Mesodermal cell (in vitro differentiated cells): Measurements from ENCODE around the gene CLPTM1L.

ENCODE experiments used
- H3K27ac ChIP-seq: 2 replicates; pipeline ENCODE4 v1.7.0; 2013; ENCODE audit warnings: mild to moderate bottlenecking, low read depth, low read length, moderate library complexity; ENCODE audit not compliant: severe bottlenecking
- H3K36me3 ChIP-seq: 2 replicates; pipeline ENCODE4 v1.7.1; 2013; ENCODE audit warnings: mild to moderate bottlenecking, low read length, moderate library complexity; ENCODE audit not compliant: control insufficient read depth, insufficient read depth
- H3K4me1 ChIP-seq: one replicate; pipeline ENCODE4 v1.7.1; 2013; ENCODE audit warnings: mild to moderate bottlenecking, low read length; ENCODE audit not compliant: insufficient read depth, control insufficient read depth, poor library complexity, severe bottlenecking
- H3K4me3 ChIP-seq: 2 replicates; pipeline ENCODE4 v1.7.0; 2013; ENCODE audit warnings: low read length, control low read depth, mild to moderate bottlenecking; ENCODE audit not compliant: insufficient read depth, poor library complexity, severe bottlenecking; ENCODE audit errors: extremely low read depth
- H3K9me3 ChIP-seq: 2 replicates; pipeline ENCODE4 v1.7.1; 2013; ENCODE audit warnings: mild to moderate bottlenecking, low read length, moderate library complexity; ENCODE audit not compliant: control insufficient read depth
- WGBS, 2 experiments: methylation state at CpG; one replicate each; pipeline ENCODE4 v1.1.5; 2013; ENCODE audit warnings: missing lambda C conversion rate in 2 of 2; ENCODE audit not compliant: insufficient coverage in 2 of 2; 5-methylcytosine and 5-hydroxymethylcytosine counted together

CLPTM1L gene

DNA sequence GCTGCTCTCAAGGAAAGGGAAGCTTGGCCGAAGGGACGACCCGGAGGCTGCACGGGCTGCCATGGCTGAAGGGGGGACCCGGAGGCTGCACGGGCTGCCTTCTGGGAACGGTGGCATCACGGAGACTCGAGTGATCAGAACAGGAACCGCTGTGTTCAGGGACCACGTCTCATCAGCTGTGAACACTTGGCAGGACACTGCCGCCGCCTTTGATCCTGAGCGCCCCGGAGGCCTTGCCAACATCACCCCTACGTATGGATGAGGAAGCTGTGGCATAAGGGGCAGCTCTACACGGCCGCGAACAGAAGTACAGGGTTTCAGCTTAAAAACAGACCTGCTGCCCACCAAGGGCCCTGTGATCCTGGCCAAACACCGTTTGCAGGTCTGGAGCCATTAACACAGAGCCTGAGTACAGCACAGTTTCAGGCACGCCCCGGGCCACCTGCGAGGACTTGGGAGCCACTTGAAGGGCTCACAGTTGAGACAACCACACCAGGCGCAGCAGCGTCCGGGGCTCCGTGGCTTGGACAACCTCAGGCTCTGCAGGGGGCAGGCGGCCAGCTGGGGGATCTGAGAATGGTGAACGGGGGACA, 26.1 kb downstream of the CLPTM1L start:
- Histone ChIP-seq H3K27ac (no peak overlapping the region), H3K36me3 (peaks cover 63% of the 10 kb centered on the region), H3K4me1 (no peaks in the 10 kb centered on the region), H3K9me3 (no peaks in the 10 kb centered on the region), H3K4me3 (no peak overlapping the region)
- 95 to 96% methylated on average over 25 to 29 of the region's 29 CpGs for WGBS, 2 experiments

DNA sequence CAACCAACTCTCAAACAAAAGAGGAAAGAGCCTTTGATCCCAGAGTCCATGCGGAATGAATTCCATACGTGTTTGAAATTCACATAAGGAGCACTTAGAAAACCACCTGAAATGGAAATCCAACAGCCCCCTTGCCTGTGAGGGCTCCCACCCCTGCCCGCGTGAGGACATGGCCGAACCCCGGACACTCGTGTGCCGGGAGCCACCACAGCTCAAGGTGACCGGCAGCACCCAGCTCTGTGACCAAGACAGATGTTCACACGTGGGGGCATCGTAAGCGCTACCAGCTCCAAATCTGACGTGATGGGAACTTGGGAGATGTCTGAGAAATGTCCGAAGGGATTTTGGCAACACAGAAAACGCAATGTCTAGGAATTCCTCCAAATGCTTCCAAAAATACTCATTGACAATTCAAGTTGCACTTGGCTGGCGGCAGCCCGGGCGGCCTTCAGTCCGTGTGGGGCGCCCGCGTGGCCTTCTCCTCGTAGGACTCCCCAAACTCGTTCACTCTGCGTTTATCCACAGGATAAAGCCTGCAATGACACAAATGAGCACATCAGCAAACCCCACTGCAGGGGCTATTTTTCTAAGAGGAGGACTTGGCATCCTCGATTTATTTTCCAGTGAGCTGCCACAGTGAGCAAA, 26.9 kb downstream of the CLPTM1L start:
- H3K4me1 ChIP-seq: no peaks in the 10 kb centered on the region
- no peak overlapping the region for H3K4me3 ChIP-seq
- H3K9me3 ChIP-seq: no peaks in the 10 kb centered on the region
- H3K27ac ChIP-seq: no peak overlapping the region
- WGBS, 2 experiments: 94 to 96% methylated on average over 24 to 25 of the region's 26 CpGs
- peaks cover 58% of the 10 kb centered on the region for H3K36me3 ChIP-seq

DNA sequence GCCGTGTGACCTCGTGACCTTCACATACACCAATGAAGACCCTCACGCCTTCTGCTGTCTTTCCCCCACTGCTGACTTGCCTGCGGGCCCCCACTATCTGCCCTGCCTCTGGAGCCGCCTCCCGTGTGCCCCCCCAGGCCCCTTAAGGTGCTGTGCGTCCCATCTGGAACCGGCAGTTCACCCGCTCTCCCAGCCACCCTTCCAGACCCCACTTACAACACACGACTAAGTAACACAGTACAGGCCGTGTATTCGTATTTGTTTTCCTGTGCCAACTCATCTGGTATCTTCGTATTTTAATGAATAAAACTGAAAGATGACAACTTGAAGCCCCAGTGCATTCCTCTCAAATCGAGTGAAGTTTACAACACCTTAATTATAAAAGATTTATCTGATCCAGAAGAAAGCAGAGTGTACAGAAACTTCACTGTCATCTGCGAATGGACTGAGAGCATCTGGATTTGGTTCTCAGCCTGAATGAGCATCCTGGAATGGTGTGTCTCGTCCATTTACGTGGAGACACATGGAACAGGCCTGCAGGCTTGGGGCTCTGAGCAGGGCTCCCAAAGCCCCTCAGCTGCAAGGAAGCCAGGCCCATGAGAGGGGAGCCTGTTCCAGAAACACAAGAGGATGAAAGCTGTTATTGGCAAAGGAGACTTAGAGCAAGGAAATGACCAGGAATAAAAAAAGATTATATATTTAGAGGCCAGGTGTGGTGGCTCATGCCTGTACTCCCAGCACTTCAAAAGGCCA, 28.1 kb downstream of the CLPTM1L start:
- 91 to 94% methylated on average over 15 to 17 of the region's 17 CpGs for WGBS, 2 experiments
- H3K4me1 ChIP-seq: no peaks in the 10 kb centered on the region
- no peaks in the 10 kb centered on the region for H3K9me3 ChIP-seq
- H3K36me3 ChIP-seq: peaks cover 45% of the 10 kb centered on the region
- H3K4me3 ChIP-seq: no peak overlapping the region
- H3K27ac ChIP-seq: no peak overlapping the region

DNA sequence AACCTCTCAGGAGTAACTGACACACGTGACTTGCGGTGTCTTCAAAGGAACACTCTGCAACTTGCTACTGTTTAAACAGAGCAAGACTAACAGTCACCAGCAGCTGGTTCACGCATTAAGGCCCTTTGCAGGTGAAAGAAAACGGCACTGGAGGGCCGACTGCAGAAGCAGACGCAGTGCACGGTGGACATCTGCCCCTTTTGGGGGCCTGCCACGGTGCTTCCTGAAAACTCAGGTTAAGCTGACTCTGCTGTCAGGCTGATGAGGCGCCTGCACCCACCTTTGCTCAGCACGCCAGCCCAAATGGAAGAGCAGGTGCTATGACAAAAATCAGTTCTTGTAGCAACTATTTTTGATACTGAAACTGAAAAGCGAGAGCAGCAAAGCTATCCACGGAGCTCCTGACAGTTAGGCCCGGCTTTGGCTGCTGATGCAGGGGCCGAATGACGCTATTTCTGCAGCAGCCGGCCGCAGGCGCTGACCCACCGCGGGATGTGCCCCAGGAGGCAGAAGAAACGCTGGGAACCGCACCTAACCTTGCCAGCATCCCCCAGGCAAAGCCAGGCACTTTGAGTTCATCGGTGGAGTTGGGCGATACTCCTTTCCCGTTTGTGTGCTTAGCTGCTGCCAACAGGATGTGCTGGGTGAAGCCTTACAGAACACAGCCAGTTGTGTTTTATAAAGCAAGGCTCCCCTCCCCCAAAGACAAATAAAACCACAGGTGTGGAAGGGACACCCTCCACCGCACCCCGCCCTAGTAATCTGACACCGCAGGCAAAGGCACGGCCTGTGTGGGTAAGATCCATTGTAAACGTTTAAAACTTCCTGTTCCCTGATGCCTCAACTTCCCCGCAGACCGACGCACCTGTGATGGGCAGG, 29.0 kb downstream of the CLPTM1L start:
- Histone ChIP-seq H3K9me3 (peaks cover 3% of the 10 kb centered on the region), H3K27ac (no peak overlapping the region), H3K4me1 (no peaks in the 10 kb centered on the region), H3K36me3 (peaks cover 37% of the 10 kb centered on the region), H3K4me3 (no peak overlapping the region)
- 76% methylated on average over 26 to 30 of the region's 33 CpGs for WGBS, 2 experiments

DNA sequence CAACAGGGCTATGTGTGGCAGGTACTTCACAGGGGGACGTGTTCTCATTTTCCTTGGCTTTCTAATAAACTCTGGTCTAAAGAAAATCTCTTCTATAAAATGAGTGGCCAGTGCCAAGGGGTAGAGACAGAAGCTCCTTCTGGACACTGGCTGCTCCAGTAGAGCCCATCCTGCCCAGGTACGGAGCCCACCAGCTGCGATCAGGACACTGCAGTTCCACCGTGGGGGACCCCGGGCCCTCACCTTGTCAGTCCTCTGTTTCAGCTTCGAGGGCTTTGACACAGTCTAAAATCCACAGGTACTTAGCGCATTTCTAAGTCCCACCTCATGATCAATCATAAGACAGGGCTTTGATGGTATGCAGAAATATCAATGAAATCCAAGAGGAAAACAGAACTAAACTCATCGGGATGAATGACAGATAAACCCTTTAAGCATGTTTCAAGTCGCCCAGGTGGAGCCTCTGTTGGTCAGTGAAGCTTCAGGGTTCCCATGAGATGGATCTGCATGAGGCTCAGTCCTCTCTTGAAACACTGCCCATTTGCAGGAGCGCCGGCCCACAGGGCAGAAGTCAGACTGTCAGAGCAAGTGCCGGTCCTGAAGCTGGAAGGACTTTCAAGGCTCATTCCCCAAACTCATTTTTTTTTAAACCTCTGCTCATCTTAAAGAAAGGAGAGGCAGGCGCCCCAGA, 29.7 kb downstream of the CLPTM1L start:
- Histone ChIP-seq H3K36me3 (peaks cover 29% of the 10 kb centered on the region), H3K9me3 (peaks cover 4% of the 10 kb centered on the region), H3K27ac (no peak overlapping the region), H3K4me1 (no peaks in the 10 kb centered on the region), H3K4me3 (no peak overlapping the region)
- 89 to 92% methylated on average over 8 to 10 of the region's 13 CpGs for WGBS, 2 experiments

DNA sequence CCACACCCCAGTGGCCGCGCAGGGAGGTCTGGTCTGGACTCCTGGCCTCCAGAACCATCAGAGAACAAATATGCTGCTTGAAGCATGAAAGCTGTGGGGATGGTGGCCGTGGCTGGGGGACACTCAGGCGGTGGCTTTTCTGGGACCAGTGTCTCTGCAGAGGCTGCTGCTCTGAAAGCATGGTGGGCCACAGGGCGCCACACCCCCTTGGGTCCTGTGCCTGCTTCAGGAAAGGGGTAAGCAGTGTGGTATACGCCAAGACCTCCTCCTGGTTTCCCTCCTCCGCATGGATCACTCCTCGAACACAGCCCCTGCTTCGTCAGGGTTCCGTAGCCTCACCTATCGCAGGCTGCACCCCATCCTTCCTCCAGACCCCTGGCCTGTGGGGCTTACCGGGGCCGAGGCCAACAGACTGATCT, 30.3 kb downstream of the CLPTM1L start:
- 95 to 96% methylated on average over 12 to 13 of the region's 13 CpGs for WGBS, 2 experiments

DNA sequence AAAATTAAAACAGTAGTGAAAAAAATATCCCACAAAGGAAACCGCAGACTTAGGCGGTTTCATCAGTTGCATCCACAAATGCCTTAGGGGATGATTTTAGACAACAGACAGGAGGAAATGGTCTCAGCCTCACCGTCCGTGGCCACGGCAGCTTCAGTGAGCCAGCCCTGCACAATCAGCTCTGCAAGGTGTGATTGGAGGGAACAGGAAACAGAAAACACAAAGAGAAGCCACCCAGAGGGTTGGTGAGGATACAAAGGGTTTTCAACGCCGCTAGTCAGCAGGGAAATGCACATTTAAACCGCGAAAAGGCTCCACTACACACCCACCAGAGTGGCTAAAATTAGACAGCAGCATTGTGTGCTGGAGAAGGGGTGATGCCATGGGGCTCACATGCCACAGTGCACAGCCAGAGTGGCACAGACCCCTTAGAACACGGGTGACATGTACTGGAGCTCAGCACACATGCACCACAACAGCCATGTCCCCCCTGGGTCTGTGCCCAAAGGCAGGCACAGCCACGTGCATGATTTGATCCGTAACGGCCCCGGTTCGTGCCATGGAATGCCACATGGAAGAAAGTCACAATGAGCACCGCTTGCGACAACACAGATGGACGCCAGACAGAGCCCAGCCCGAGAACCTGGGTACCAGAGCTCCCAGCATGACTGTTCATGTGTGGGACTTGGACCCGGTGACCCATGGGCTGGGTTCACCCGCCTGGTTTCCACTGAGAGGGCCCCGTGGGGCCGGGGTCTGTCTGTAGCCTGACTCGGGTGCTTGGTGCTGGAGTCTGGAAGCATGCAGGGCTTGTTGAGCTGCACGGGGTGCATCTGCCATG, 31.7 kb downstream of the CLPTM1L start:
- H3K4me1 ChIP-seq: no peaks in the 10 kb centered on the region
- WGBS, 2 experiments: 86 to 88% methylated on average over 20 to 21 of the region's 25 CpGs
- peaks cover 4% of the 10 kb centered on the region for H3K9me3 ChIP-seq
- H3K27ac ChIP-seq: no peak overlapping the region
- no peak overlapping the region for H3K4me3 ChIP-seq
- peaks cover 13% of the 10 kb centered on the region for H3K36me3 ChIP-seq

More for the DNA sequence above, 30.3 kb downstream of the CLPTM1L start:
- peaks cover 4% of the 10 kb centered on the region for H3K9me3 ChIP-seq
- H3K27ac ChIP-seq: no peak overlapping the region
- no peaks in the 10 kb centered on the region for H3K4me1 ChIP-seq
- H3K36me3 ChIP-seq: peaks cover 23% of the 10 kb centered on the region
- no peak overlapping the region for H3K4me3 ChIP-seq

DNA sequence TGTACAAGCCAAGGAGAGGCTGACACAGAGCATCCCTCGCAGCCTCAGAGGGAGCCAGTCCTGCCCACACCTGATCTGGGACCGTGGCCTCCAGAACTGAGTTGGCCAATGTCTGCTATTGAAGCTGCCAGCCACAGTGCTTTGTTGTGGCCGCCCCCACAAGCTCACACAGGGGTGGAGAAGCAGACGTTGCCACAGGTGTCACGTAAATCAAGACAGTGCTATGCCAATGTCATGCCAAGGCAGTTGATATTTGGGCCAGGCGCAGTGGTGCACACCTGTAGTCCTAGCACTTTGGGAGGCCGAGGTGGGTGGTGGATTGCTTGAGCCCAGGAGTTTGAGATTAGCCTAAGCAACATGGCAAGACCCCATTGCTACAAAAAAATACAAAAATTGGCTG, 32.7 kb downstream of the CLPTM1L start:
- Histone ChIP-seq H3K27ac (no peak overlapping the region), H3K4me1 (no peaks in the 10 kb centered on the region), H3K4me3 (no peak overlapping the region), H3K36me3 (peaks cover 3% of the 10 kb centered on the region), H3K9me3 (peaks cover 4% of the 10 kb centered on the region)
- WGBS, 2 experiments: 87 to 91% methylated on average over 7 of the region's 7 CpGs

DNA sequence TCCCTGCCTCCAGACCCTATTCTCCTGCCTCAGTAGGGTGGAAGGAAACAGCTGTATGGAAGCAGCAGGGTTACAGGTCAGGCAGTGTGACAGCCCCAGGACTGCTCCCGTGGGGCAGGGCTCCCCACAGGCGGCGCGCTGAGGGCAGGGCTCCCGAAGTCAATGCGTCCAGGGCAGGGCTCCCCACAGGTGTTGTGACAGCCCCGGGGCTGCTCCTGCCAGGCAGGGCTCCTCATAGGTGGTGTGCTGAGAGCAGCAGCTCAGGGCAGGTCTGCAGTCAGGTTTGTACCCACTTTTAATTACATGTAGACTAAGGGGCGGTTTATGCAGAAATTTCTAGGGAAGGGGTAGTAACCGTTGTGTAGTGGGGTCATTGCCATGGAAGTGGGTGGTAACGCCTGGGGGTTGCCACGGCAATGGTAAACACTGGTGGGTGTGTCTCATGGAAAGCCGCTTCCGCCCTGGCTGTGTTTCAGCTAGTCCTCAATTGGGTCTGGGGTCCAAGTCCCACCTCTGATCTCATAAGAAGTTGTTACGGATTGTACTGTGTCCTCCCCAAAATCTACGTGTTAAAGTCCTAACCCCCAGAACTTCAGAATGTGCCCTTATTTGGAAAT, 33.4 kb downstream of the CLPTM1L start:
- H3K36me3 ChIP-seq: no peaks in the 10 kb centered on the region
- no peaks in the 10 kb centered on the region for H3K4me1 ChIP-seq
- peaks cover 4% of the 10 kb centered on the region for H3K9me3 ChIP-seq
- H3K27ac ChIP-seq: no peak overlapping the region
- 81 to 95% methylated on average over 6 to 15 of the region's 15 CpGs for WGBS, 2 experiments
- no peak overlapping the region for H3K4me3 ChIP-seq
